GM12872 (cell line): ENCODE data around the gene CRACDL.

Experiments used
- TF ChIP-seq, protein P1 (sequence below): IDR thresholded peaks from 3 replicates; pipeline ENCODE4 v1.5.1; 2011; ENCODE audit warnings: low read depth, mild to moderate bottlenecking, low read length, moderate library complexity; ENCODE audit not compliant: insufficient read depth

The CRACDL gene

DNA sequence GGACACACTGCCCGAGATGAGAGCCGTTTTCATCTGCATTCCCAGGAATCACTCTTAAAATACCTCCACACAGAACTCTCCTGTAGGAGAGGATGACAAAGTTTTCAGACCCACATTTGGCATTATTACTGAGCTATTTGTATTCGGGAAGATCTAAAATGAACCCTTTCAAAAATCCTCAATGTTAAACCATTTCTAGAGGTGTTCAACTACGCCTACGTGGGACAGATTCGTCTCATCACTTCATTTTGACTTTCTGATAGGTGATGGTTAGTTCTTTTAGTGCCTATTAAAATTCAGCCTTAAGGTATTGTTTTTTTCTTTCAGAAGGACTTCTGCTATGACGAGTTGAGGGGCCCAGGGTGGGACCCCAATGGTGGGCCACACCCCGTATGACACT lies 133.7 kb downstream of the CRACDL start:
- TF ChIP-seq, protein P1, sequence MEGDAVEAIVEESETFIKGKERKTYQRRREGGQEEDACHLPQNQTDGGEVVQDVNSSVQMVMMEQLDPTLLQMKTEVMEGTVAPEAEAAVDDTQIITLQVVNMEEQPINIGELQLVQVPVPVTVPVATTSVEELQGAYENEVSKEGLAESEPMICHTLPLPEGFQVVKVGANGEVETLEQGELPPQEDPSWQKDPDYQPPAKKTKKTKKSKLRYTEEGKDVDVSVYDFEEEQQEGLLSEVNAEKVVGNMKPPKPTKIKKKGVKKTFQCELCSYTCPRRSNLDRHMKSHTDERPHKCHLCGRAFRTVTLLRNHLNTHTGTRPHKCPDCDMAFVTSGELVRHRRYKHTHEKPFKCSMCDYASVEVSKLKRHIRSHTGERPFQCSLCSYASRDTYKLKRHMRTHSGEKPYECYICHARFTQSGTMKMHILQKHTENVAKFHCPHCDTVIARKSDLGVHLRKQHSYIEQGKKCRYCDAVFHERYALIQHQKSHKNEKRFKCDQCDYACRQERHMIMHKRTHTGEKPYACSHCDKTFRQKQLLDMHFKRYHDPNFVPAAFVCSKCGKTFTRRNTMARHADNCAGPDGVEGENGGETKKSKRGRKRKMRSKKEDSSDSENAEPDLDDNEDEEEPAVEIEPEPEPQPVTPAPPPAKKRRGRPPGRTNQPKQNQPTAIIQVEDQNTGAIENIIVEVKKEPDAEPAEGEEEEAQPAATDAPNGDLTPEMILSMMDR, result no peak

DNA sequence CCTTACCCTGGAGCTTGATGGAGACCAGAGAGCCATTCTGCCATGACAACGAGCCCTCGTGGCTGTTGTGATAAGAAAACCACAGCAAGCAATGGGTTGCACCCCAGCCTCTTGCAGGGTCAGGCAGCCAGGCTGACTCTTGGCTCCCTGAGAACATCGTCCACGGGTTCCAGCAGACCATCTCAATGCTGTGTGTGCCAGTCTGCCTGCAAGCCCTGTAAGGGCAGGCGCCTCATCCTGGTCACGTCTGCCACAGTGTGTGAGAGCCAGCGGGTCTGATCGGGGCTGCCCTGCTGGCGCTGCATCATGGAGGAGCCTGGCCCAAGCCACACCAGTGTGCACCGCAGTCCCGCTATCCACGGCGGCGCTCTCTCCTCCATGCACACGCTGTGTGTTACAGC lies 134.1 kb downstream of the CRACDL start:
- TF ChIP-seq, protein P1, result no peak

DNA sequence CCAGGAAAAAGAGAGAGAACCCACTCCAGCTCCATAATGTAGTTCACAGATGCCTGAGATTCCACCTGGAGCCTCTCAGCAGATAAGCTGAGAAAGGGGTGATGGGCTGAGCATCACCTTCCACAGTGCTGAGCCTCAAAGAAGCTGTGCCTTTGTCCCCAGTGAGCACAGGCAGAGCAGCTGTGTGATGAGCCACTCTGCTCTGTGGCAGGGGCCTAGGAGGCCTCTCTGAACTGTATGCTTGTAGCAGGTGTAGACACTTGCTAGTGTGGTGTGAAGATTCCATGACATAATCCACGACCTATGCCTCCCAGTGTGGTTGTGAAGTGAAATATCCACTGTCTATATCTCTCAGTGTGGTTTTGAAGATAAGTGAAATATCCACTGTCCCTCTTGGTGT lies 134.7 kb downstream of the CRACDL start:
- TF ChIP-seq, protein P1, result no peak

DNA sequence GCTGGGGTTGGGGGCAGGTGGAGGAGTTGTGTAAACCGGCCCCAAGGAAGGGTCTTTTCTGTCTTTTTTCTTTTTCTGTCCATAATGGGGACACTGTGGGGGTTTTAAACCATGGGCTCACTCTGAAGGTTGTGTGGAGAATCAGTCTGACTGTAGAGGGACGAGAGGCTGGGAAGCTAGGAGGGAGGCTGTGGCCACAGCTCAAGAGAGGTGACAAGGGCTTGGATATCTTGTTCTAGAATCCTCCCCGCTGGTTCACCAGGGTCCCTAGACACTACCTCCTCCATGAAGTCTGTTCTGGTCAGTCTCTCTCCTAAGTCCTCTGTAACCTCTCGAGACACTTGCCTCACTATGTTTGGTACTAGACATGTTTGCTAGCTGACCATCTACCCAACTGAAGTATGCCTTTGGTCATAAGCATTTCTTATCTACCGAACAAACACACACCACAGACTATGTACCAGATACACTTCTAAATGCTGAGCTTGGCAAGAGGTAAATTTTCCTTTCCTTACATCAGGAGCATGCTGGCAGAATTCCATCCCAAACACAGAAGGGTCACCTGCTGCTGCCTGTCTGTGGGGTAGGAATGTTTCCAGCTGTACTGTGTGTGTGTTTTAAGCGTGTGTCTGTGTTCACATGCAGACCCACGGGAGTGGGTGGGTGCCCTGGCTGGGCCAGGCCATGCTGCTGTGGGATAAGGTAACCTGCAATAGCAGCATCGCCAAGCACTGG lies 135.5 kb downstream of the CRACDL start:
- TF ChIP-seq, protein P1, result no peak

DNA sequence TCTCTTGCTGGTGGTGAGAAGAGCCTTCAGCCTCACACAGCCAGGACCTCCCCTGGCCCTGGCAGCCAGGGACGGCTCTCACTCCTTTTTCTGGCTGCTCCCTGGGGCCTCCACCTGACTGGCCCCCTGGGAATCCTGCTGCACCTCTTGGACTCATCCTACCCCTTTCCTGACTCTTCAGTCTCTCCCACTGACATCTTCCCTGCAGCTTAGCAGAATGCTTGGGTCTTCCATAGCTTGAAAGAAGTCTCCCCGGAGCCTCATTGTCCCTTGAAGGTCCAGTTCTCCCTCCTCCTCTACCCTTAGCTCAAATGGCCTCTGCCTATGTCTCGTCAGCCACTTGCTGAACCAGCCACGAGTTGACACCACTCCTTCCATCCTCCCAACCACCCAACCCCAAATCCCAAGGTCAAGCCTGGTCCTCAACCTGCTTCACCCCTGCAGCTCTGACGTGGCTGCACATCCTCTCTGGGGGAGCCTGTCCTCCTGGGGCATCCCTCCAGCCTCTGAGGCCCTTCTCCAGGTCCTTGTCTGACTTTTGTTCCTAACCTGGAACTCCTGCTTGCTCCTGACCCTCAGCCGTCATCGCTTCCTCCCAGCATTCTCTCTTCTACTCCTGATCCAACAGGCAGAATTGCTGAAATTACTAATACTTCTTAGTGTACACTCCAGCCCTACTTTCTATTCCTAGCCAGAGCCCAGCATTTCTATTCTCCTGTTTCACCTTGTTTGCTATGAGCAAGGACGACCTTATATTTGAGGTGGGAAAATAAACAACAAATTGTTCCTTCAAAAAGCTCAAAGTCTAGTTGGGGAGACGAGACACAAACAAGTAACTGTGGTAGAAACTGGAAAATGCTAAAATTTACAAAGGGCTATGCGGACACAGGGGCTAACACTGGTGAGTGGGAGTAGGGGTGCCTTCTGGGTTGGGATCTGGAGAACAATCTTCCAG lies 136.4 kb downstream of the CRACDL start:
- TF ChIP-seq, protein P1, result no peak

DNA sequence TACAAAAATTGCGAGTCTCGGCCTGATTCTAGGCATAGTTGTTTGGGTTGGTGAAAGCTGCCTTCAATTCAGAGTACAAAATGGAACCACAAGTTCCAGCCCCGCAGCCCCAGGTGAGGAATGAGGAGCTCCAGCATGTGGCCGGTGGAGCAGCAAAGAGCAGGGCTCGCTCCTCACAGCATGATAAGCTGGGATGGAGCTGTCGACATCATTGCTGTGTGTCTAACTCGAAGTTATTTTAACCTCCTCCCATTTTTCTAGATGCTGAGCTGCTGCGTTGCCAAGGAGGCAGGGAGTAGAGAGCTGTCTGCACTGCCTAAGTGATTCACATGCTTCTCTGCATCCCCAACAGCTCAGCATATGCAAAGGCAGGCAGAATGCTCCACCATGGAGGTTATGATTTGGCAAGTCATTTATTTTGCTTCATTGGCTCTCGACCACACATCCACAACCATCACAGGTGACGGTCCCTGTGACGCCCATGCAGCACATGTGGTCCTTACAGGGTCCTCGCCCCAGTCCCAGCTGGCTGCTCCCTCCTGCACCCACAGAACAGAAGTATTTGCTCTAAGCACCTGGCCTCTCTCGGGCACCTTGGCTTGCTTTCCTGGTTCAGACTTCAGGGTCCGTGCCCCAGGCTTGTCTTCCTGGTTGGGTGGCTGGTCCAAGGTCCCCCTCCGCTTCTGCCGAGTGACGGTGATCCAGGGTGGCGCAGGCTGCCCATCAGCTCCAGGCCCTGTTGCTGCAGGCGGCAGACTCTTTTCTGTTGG lies 139.1 kb downstream of the CRACDL start:
- TF ChIP-seq, protein P1, result no peak

DNA sequence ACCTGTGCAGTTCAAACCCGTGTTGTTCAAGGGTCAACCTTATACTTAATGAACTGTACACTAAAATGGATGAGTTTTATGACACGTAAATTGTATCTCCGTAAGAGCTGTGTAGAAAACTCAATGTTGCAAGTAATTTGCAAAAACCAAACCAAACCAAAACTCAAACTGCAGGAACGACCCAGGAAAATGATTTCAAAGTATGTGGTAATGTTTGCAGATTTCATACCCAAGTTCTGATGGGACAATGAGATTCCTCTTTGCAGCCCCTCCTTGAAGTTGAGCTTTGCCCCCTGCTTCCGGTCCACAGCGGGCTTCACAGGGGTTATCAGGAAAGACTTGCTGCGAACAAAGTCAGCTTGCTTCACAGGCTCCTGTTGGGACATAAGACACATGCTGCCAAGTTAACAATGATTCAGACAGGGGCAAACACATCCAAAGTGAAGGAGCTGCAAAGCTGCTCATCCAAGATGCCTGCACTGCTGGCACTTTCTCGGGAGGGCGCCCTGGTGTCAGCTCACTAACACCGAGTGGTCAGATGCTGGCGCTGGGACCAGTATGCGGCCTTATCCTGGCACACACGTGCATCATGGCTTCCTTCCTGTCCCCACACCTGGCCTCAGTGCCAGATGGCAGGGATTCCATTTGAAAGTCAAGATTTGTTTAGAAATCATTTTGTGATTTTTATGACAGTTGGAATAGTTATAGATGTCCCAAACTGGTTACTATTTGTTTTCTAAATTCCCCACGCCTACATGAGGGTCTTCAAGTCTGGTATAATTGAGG lies 139.9 kb downstream of the CRACDL start:
- TF ChIP-seq, protein P1, result no peak
